ENCODE data around the gene KHSRP.
A peak's percentile ranks its signal among the peaks of the same experiment; 100 is the strongest.

KHSRP gene

GRCh38 chr19:6424195-6424938 lies at the start of gene KHSRP:
KHSRP (minus strand) TSS chr19:6424811; CDS start chr19:6424701, 110 bp downstream.
- DNase-seq (ENCODE audit: low read depth), result no peak

GRCh38 chr19:6473647-6474046 lies 49.0 kb upstream of the KHSRP start:
- no peak for DNase-seq (ENCODE audit: low read depth)

GRCh38 chr19:6472713-6473112 lies 48.1 kb upstream of the KHSRP start:
- no peak for DNase-seq (ENCODE audit: low read depth)

GRCh38 chr19:6471076-6471475 lies 46.5 kb upstream of the KHSRP start:
- DNase-seq (ENCODE audit: low read depth), result no peak

GRCh38 chr19:6470173-6470572 lies 45.6 kb upstream of the KHSRP start:
- no peak for DNase-seq (ENCODE audit: low read depth)

GRCh38 chr19:6467384-6467783 lies 42.8 kb upstream of the KHSRP start:
- DNase-seq (ENCODE audit: low read depth), result no peak

GRCh38 chr19:6466526-6467248 lies 42.1 kb upstream of the KHSRP start:
- no peak for DNase-seq (ENCODE audit: low read depth)

- no peak for DNase-seq (ENCODE audit: low read depth)
Observed at GRCh38 chr19:6465663-6466062, 41.1 kb upstream of the KHSRP start.

- DNase-seq (ENCODE audit: low read depth), result no peak
Observed at GRCh38 chr19:6465006-6465405, 40.4 kb upstream of the KHSRP start.

GRCh38 chr19:6464070-6464873 lies 39.7 kb upstream of the KHSRP start, which contains the start of gene CRB3:
CRB3 (plus strand) TSS chr19:6464271; CDS start chr19:6464702, 431 bp downstream.
- no peak for DNase-seq (ENCODE audit: low read depth)

GRCh38 chr19:6460099-6460884 lies 35.7 kb upstream of the KHSRP start:
- peak; percentile 84 for DNase-seq (ENCODE audit: low read depth)

GRCh38 chr19:6459262-6460098 lies 34.9 kb upstream of the KHSRP start, which contains the start of gene SLC25A23:
SLC25A23 (minus strand) TSS chr19:6459792; CDS start chr19:6459628, 164 bp downstream.
- DNase-seq (ENCODE audit: low read depth), result peak; percentile 26

- DNase-seq (ENCODE audit: low read depth), result no peak
Observed at GRCh38 chr19:6458695-6459261, 34.2 kb upstream of the KHSRP start.

GRCh38 chr19:6457958-6458694 lies 33.5 kb upstream of the KHSRP start:
- no peak for DNase-seq (ENCODE audit: low read depth)

GRCh38 chr19:6455924-6456323 lies 31.3 kb upstream of the KHSRP start:
- no peak for DNase-seq (ENCODE audit: low read depth)

GRCh38 chr19:6453951-6454565 lies 29.4 kb upstream of the KHSRP start:
- no peak for DNase-seq (ENCODE audit: low read depth)

GRCh38 chr19:6452899-6453298 lies 28.3 kb upstream of the KHSRP start:
- DNase-seq (ENCODE audit: low read depth), result no peak

- DNase-seq (ENCODE audit: low read depth), result no peak
Observed at GRCh38 chr19:6452223-6452614, 27.6 kb upstream of the KHSRP start.

GRCh38 chr19:6451583-6452222 lies 27.1 kb upstream of the KHSRP start:
- no peak for DNase-seq (ENCODE audit: low read depth)
